Prostate gland (tissue), 2 donors: ENCODE results near the gene PDCD10. TPM values are rescaled to one million over a fixed set of nuclear protein-coding genes. Genes with fewer than 3 reads are reported as not detected.
A peak's percentile ranks its signal among the peaks of the same experiment; 100 is the strongest.

ENCODE experiments used
- DNase-seq: peaks from one replicate; pipeline ENCODE4 v3.0.0-alpha.2; 2019; ENCODE audit warnings: low spot score
- H3K27ac ChIP-seq, 2 donors: fragments of 200-600 bp; sonication (generic); 2 replicates each; pipeline ENCODE4 v1.5.1; 2017 to 2019
- H3K27me3 ChIP-seq: fragments of 200-600 bp; sonication (generic); replicated peaks from 2 replicates; pipeline ENCODE4 v1.5.1; 2019; ENCODE audit not compliant: insufficient read depth
- H3K36me3 ChIP-seq, 2 donors: fragments of 200-600 bp; sonication (generic); 1 replicate in 1 of 2; 2 replicates in 1 of 2; pipeline versions ENCODE4 v1.5.1 to v1.8.1; 2017 to 2019
- H3K4me1 ChIP-seq: fragments of 200-600 bp; sonication (generic); replicated peaks from 2 replicates; pipeline ENCODE4 v1.5.1; 2019
- H3K4me3 ChIP-seq, 2 donors: fragments of 200-600 bp; sonication (generic); 2 replicates each; pipeline ENCODE4 v1.5.1; 2017 to 2019
- H3K9me3 ChIP-seq: fragments of 200-600 bp; sonication (generic); 2 replicates; pipeline ENCODE4 v1.5.1; 2017
- POLR2A ChIP-seq: fragments of 450-650 bp; IDR thresholded peaks from one replicate; pipeline ENCODE4 v1.6.1; 2016; ENCODE audit warnings: antibody characterized with exemption, mild to moderate bottlenecking
- POLR2AphosphoS5 ChIP-seq: sonication (generic); formaldehyde crosslinking; IDR thresholded peaks from one replicate; pipeline ENCODE4 v1.6.1; 2017; ENCODE audit warnings: antibody characterized with exemption
- WGBS: methylation state at CpG from one replicate; pipeline ENCODE4 v1.1.5; 2018; 5-methylcytosine and 5-hydroxymethylcytosine counted together
- intact Hi-C: fragments of 100-400 bp; cut with DNase I; formaldehyde crosslinking; loops from one replicate; pipeline ENCODE4 v1.14.2; 2022
- total RNA-seq, 2 donors: library from RNA; depleted of rRNA; stranded (reverse); fragments of >200 nt; gene quantifications; one replicate each; pipeline ENCODE4 v1.1.0, GENCODE V29; 2016
- TF ChIP-seq, protein P1 (sequence below), 4 experiments: fragments of 200-600 bp in 2 of 4; fragments of 450-650 bp in 2 of 4; sonication (generic) in 2 of 4; IDR thresholded peaks; 1 replicate in 3 of 4; 2 replicates in 1 of 4; pipeline ENCODE4 v1.5.1; 2016 to 2019; ENCODE audit warnings: antibody characterized with exemption in 4 of 4, mild to moderate bottlenecking in 2 of 4, moderate library complexity in 2 of 4

The PDCD10 gene
- total RNA-seq, 2 donors from 2014 or later = 50.3 to 58.1 TPM

DNA sequence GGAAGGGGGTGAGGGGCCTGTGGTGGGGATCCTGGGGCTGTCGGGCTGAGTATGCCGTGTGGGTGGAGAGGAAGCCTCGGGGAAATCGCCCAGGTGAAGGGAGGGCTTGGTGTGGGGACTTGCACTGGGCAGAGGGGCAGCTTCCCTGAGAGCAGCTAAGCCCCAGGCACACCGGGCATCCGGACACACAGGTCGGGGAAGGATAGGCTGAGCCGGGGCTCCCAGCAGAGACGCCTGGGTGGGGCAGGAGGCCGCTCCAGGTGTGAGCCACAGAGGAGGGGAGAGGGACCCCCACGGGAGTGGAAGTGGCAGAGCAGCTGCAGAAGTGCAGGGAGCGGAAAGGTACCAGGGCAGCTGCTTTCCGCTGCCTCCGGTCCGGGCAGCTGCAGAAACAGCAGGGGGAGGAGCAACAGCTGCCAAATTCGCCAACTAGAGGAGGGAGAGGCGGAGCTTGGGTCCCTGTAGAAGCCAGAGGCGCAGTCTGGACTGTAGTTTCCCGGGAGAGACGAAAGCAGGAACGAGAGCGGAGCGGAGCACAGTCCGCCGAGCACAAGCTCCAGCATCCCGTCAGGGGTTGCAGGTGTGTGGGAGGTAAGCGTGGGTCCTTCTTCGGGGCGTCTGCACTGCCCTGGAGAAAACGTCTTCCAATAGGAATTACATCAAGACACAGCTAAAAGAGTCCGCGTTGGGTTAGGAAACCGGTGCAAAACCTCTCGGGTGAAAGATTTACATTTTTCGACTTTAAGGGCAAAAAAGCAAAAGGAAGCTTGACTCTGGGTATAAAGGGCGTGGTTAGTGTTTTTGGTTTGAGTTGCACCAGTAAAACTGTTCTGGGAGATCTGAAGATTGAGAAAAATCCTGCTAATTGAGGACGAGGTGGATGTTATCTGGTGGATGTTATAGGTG is 794 bp upstream of the PDCD10 start, which contains the start of gene SERPINI1:
SERPINI1 (plus strand) TSS at position 489 of the 906 bp plus-strand sequence. CDS start 53,408 bp downstream, outside the sequence.
- Histone ChIP-seq H3K4me3 (peak within 1 kb of the TSS; percentile 54 to 66), H3K27me3 (no peaks in the 10 kb centered on the region), H3K36me3 (no peaks in the 10 kb centered on the region), H3K27ac (peak within 1 kb of the TSS; percentile 77 to 82), H3K9me3 (no peaks in the 10 kb centered on the region), H3K4me1 (no peaks in the 10 kb centered on the region)
- peak; percentile 92 for DNase-seq
- intact Hi-C loops = no loop called here
- WGBS = 1% methylated on average over 37 of the region's 37 CpGs
- TF ChIP-seq, protein P1, sequence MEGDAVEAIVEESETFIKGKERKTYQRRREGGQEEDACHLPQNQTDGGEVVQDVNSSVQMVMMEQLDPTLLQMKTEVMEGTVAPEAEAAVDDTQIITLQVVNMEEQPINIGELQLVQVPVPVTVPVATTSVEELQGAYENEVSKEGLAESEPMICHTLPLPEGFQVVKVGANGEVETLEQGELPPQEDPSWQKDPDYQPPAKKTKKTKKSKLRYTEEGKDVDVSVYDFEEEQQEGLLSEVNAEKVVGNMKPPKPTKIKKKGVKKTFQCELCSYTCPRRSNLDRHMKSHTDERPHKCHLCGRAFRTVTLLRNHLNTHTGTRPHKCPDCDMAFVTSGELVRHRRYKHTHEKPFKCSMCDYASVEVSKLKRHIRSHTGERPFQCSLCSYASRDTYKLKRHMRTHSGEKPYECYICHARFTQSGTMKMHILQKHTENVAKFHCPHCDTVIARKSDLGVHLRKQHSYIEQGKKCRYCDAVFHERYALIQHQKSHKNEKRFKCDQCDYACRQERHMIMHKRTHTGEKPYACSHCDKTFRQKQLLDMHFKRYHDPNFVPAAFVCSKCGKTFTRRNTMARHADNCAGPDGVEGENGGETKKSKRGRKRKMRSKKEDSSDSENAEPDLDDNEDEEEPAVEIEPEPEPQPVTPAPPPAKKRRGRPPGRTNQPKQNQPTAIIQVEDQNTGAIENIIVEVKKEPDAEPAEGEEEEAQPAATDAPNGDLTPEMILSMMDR (IDR thresholded peaks at IDR 0.05) = peak in 2 of 4 experiments; percentile 12 to 15
- TF ChIP-seq POLR2A (peak; percentile 76), POLR2AphosphoS5 (peak; percentile 82)

- H3K4me1 ChIP-seq = no peaks in the 10 kb centered on the region
- peak overlapping the region; percentile 77 to 82 for H3K27ac ChIP-seq
- H3K9me3 ChIP-seq = no peaks in the 10 kb centered on the region
- H3K36me3 ChIP-seq = no peaks in the 10 kb centered on the region
- under 1% methylated on average over 12 of the region's 12 CpGs for WGBS
- no peaks in the 10 kb centered on the region for H3K27me3 ChIP-seq
- H3K4me3 ChIP-seq = peak overlapping the region; percentile 54 to 66
- TF ChIP-seq, protein P1 (IDR thresholded peaks at IDR 0.05) = no peak
- no peak for TF ChIP-seq POLR2A
- no peak for TF ChIP-seq POLR2AphosphoS5
- intact Hi-C loops = no loop called here
- DNase-seq = no peak
Measured at GRCh38 chr3:167733961-167734497, 663 bp downstream of the PDCD10 start.

DNA sequence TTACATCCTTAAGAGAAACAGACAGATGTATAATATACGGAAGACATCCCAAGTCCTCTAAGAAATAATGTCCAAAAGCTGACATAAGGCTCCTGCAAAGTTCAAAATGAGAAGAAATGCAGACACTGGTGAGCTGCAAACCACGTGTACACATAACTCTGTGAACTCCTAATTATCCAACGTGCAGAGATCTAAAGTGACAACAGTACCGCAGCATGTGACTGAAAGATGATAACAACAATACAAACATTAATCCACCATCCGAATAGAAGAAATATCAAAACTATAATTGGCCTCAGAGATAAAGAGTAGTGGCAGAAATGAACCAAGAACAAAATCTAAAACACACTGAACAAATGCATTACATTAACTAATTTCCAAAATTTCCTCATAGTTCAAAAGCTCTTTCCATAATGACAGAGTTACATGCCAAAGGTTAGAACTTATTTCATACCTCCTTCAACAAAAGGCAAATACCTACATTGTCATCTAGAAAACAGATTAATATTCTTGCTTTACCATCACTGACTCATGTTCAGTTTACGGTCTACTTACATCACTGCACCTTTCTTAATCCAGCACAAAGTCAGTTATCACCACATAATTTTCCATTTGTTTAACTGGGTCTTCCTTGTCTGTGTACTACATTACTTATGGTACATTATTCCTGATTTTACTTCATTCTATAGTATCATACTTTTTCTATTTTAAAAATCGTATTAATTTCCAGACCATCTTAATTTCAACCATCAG is 2.2 kb downstream of the PDCD10 start:
- Histone ChIP-seq H3K4me1 (no peaks in the 10 kb centered on the region), H3K9me3 (no peaks in the 10 kb centered on the region), H3K4me3 (no peak overlapping the region), H3K36me3 (no peaks in the 10 kb centered on the region), H3K27ac (no peak overlapping the region), H3K27me3 (no peaks in the 10 kb centered on the region)
- 64% methylated on average over 7 of the region's 7 CpGs for WGBS
- TF ChIP-seq POLR2AphosphoS5 (no peak), POLR2A (no peak)
- TF ChIP-seq, protein P1 (IDR thresholded peaks at IDR 0.05) = no peak
- intact Hi-C loops = no loop called here
- no peak for DNase-seq

- H3K4me1 ChIP-seq = no peaks in the 10 kb centered on the region
- H3K9me3 ChIP-seq = no peaks in the 10 kb centered on the region
- no peak overlapping the region for H3K4me3 ChIP-seq
- TF ChIP-seq POLR2A (no peak), POLR2AphosphoS5 (no peak)
- TF ChIP-seq, protein P1 (IDR thresholded peaks at IDR 0.05) = no peak
- H3K36me3 ChIP-seq = no peaks in the 10 kb centered on the region
- intact Hi-C loops = no loop called here
- no peaks in the 10 kb centered on the region for H3K27me3 ChIP-seq
- 92% methylated on average over 2 of the region's 2 CpGs for WGBS
- no peak overlapping the region for H3K27ac ChIP-seq
- no peak for DNase-seq
Measured at GRCh38 chr3:167731393-167731792, 3.3 kb downstream of the PDCD10 start.
